ENCODE results near the gene ANO1. TPM values are rescaled to one million over a fixed set of nuclear protein-coding genes. Genes with fewer than 3 reads are reported as not detected.

ANO1 gene
- polyA plus RNA-seq, 1 donor (not counting 4 experiments of a cell fraction or from before 2014, with no cell fraction given) = 45.2 TPM

DNA sequence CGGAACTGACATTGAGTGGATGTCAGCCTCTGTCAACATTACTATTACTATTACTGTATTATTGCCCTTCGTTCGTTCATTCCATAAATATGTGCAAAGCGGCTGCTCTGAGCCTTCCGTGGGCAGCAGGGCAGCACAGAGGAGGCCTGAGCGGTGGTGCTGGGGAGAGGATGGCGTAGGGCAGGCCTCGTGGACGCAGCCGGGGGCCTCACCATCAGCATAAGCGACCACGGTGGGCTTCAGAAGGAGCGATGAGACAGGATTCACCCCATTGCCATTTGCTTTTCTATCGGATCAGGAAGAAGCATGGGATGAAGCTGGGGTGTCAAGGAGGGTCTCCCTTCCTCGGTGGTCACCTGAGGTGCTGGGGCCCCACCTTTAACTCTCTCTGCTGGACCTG, 22.7 kb downstream of the ANO1 start:
- FAIRE-seq = no peak
- Histone ChIP-seq H3K4me3 (ENCODE audit: control insufficient read depth in 2 of 3, extremely low read depth in 1 of 3, insufficient read depth in 2 of 3, low read depth in 1 of 3, low read length in 3 of 3) (no peak overlapping the region), H3K27ac (ENCODE audit: control insufficient read depth, insufficient read depth, low read length) (no peak overlapping the region), H3K36me3 (ENCODE audit: control insufficient read depth in 2 of 2, extremely low read depth in 1 of 2, insufficient read depth in 2 of 2, low read length in 2 of 2) (peaks cover 4 to 6% of the 10 kb centered on the region in 2 experiments), H3K9ac (ENCODE audit: control insufficient read depth, extremely low read depth, insufficient read depth, low read length) (no peak overlapping the region), H3K4me1 (ENCODE audit: control insufficient read depth, extremely low read depth, insufficient read depth, low read length) (no peaks in the 10 kb centered on the region), H3K4me2 (ENCODE audit: control insufficient read depth, extremely low read depth, insufficient read depth, low read depth, low read length) (no peak overlapping the region), H2AFZ (ENCODE audit: control insufficient read depth, low read length) (no peak overlapping the region), H4K20me1 (ENCODE audit: control insufficient read depth, extremely low read depth, insufficient read depth, low read length) (no peaks in the 10 kb centered on the region), H3K9me3 (ENCODE audit: control insufficient read depth, low read depth, low read length) (no peaks in the 10 kb centered on the region), H3K27me3 (ENCODE audit: control insufficient read depth, extremely low read depth, insufficient read depth, low read length) (no peaks in the 10 kb centered on the region), H3K79me2 (ENCODE audit: control insufficient read depth, insufficient read depth, low read length) (peaks cover 31% of the 10 kb centered on the region), H3K9me1 (ENCODE audit: control insufficient read depth, extremely low read depth, insufficient read depth, low read length) (no peaks in the 10 kb centered on the region)
- DNase-seq (ENCODE audit: low read depth, low spot score) = no peak
- no peak for TF ChIP-seq EZH2 (IDR thresholded peaks at IDR 0.05; ENCODE audit: low read length)
- TF ChIP-seq, protein P1, sequence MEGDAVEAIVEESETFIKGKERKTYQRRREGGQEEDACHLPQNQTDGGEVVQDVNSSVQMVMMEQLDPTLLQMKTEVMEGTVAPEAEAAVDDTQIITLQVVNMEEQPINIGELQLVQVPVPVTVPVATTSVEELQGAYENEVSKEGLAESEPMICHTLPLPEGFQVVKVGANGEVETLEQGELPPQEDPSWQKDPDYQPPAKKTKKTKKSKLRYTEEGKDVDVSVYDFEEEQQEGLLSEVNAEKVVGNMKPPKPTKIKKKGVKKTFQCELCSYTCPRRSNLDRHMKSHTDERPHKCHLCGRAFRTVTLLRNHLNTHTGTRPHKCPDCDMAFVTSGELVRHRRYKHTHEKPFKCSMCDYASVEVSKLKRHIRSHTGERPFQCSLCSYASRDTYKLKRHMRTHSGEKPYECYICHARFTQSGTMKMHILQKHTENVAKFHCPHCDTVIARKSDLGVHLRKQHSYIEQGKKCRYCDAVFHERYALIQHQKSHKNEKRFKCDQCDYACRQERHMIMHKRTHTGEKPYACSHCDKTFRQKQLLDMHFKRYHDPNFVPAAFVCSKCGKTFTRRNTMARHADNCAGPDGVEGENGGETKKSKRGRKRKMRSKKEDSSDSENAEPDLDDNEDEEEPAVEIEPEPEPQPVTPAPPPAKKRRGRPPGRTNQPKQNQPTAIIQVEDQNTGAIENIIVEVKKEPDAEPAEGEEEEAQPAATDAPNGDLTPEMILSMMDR (optimal IDR thresholded peaks at IDR 0.05 in 1 of 3, IDR thresholded peaks at IDR 0.05 in 1 of 3, conservative IDR thresholded peaks at IDR 0.05 in 1 of 3; ENCODE audit: extremely low read depth in 1 of 3, insufficient read depth in 2 of 3, low read length in 3 of 3) = no peak
- dilution Hi-C loops (cut with MboI; ENCODE audit: extremely low pct_ligation_motif_present, low sequenced_read_pairs) = no loop called here

DNA sequence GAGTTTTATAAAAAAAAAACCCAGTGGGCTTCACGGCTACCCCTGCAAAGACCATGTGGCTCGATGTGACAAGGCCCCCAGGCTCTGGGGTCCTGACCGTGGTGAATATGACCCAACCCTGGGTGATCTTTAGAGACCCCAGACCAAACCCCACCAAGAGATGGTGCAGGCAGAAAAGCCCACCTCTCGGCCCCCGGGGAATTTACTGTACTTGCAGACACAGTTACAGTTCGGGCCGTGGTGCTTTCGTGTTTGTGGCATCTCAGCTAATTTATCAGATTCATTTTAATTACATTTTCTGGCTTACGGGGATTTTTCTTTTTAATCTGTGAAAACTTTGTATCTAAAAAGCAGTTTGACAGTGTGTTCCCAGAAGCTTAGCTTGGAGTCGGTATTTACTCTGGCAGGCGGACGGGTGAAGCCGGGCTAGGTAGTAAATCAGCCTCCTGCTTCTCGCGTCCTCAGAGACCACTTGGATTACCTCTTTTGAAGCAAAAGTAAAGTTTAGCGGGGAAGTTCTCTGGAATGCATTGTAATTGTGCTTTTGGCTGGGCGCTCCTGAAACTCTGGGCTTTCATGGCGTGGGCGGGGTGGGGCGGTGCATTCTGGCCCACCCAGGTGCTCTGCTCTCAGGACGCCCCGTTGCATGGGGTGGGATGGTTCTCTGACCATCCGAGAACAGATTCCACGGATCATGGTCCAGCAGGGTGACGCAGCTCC, 25.3 kb downstream of the ANO1 start:
- Histone ChIP-seq H3K9ac (ENCODE audit: control insufficient read depth, extremely low read depth, insufficient read depth, low read length) (no peak overlapping the region), H3K36me3 (ENCODE audit: control insufficient read depth in 2 of 2, extremely low read depth in 1 of 2, insufficient read depth in 2 of 2, low read length in 2 of 2) (peaks cover 7 to 12% of the 10 kb centered on the region in 2 experiments), H3K9me3 (ENCODE audit: control insufficient read depth, low read depth, low read length) (no peaks in the 10 kb centered on the region), H4K20me1 (ENCODE audit: control insufficient read depth, extremely low read depth, insufficient read depth, low read length) (no peaks in the 10 kb centered on the region), H3K9me1 (ENCODE audit: control insufficient read depth, extremely low read depth, insufficient read depth, low read length) (no peaks in the 10 kb centered on the region), H3K4me2 (ENCODE audit: control insufficient read depth, extremely low read depth, insufficient read depth, low read depth, low read length) (no peak overlapping the region), H3K4me3 (ENCODE audit: control insufficient read depth in 2 of 3, extremely low read depth in 1 of 3, insufficient read depth in 2 of 3, low read depth in 1 of 3, low read length in 3 of 3) (no peak overlapping the region), H2AFZ (ENCODE audit: control insufficient read depth, low read length) (no peak overlapping the region), H3K4me1 (ENCODE audit: control insufficient read depth, extremely low read depth, insufficient read depth, low read length) (no peaks in the 10 kb centered on the region), H3K79me2 (ENCODE audit: control insufficient read depth, insufficient read depth, low read length) (peaks cover 13% of the 10 kb centered on the region), H3K27me3 (ENCODE audit: control insufficient read depth, extremely low read depth, insufficient read depth, low read length) (no peaks in the 10 kb centered on the region), H3K27ac (ENCODE audit: control insufficient read depth, insufficient read depth, low read length) (no peak overlapping the region)
- FAIRE-seq (no peak), DNase-seq (ENCODE audit: low read depth, low spot score) (no peak)
- no peak for TF ChIP-seq EZH2 (IDR thresholded peaks at IDR 0.05; ENCODE audit: low read length)
- TF ChIP-seq, protein P1 (optimal IDR thresholded peaks at IDR 0.05 in 1 of 3, IDR thresholded peaks at IDR 0.05 in 1 of 3, conservative IDR thresholded peaks at IDR 0.05 in 1 of 3; ENCODE audit: extremely low read depth in 1 of 3, insufficient read depth in 2 of 3, low read length in 3 of 3) = no peak
- dilution Hi-C loops (cut with MboI; ENCODE audit: extremely low pct_ligation_motif_present, low sequenced_read_pairs) = no loop called here

All from keratinocyte (primary cell).